ENCODE results near the gene POLE.

GRCh38 chr12:132713123-132713522 is 26.0 kb upstream of the POLE start:
- TF ChIP-seq BHLHE40 (IDR thresholded peaks at IDR 0.05; ENCODE audit: borderline replicate concordance) (no peak), NFRKB (IDR thresholded peaks at IDR 0.05) (no peak), SP1 (IDR thresholded peaks at IDR 0.05) (no peak), FOXK2 (IDR thresholded peaks at IDR 0.05) (no peak), ARNT (IDR thresholded peaks at IDR 0.05) (no peak), LEF1 (IDR thresholded peaks at IDR 0.05; ENCODE audit: borderline replicate concordance) (no peak), CTBP1 (IDR thresholded peaks at IDR 0.05; ENCODE audit: borderline replicate concordance) (no peak), TARDBP (IDR thresholded peaks at IDR 0.05) (no peak), SUZ12 (IDR thresholded peaks at IDR 0.05) (no peak), FOXA1 (IDR thresholded peaks at IDR 0.05) (no peak), ZNF384 (IDR thresholded peaks at IDR 0.05) (no peak), HDGF (IDR thresholded peaks at IDR 0.05; ENCODE audit: borderline replicate concordance) (no peak)

All from HEK293T (cell line).